Adrenal gland (tissue), 5 donors: ENCODE measurements around the gene MYOT.

Experiments used
- POLR2A ChIP-seq, 2 donors: fragments of 450-650 bp; IDR thresholded peaks; one replicate each; pipeline ENCODE4 v1.6.1; 2017; ENCODE audit warnings: antibody characterized with exemption in 2 of 2, mild to moderate bottlenecking in 2 of 2, moderate library complexity in 1 of 2
- TF ChIP-seq, protein P1 (sequence below), 6 experiments: fragments of 450-650 bp in 4 of 6; fragments of 200-600 bp in 2 of 6; sonication (generic) in 1 of 6; IDR thresholded peaks; 1 replicate in 5 of 6; 2 replicates in 1 of 6; pipeline versions ENCODE4 v1.5.1 to v1.8.0; 2016 to 2021; ENCODE audit warnings: antibody characterized with exemption in 6 of 6, mild to moderate bottlenecking in 2 of 6, moderate library complexity in 1 of 6
- donor health status: DM: no; HTN: no; CAD: no.

DNA sequence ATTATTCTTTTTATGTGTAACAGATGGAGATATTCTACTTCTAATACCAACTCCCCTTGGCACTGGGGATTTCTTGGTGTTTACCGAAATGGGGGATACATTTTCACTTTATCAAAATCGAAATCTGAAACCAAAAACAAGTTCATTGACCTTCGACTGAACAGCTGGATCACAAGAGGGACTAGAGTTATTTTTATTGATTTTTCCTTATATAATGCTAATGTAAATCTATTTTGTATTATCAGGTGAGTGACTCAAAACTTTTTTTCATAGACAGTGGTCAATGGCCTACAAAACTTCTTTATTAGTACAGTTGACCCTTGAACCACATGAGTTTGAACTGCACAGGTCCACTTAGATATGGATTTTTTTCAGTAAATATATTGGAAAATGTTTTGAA is 31.8 kb downstream of the MYOT start:
- TF ChIP-seq, protein P1, sequence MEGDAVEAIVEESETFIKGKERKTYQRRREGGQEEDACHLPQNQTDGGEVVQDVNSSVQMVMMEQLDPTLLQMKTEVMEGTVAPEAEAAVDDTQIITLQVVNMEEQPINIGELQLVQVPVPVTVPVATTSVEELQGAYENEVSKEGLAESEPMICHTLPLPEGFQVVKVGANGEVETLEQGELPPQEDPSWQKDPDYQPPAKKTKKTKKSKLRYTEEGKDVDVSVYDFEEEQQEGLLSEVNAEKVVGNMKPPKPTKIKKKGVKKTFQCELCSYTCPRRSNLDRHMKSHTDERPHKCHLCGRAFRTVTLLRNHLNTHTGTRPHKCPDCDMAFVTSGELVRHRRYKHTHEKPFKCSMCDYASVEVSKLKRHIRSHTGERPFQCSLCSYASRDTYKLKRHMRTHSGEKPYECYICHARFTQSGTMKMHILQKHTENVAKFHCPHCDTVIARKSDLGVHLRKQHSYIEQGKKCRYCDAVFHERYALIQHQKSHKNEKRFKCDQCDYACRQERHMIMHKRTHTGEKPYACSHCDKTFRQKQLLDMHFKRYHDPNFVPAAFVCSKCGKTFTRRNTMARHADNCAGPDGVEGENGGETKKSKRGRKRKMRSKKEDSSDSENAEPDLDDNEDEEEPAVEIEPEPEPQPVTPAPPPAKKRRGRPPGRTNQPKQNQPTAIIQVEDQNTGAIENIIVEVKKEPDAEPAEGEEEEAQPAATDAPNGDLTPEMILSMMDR (IDR thresholded peaks at IDR 0.05) = no peak
- no peak for TF ChIP-seq POLR2A (IDR thresholded peaks at IDR 0.05)
